Trophoblast cell (in vitro differentiated cells and primary cell): ENCODE data around the gene CCSER2.
"Not testable (repeated sequence)": the region's sequence is repeated elsewhere in the genome, so short reads cannot be mapped to it uniquely, and the experiment has no call there.

Experiments
- DNase-seq, 2 donors: peaks; one replicate each; pipeline ENCODE4 v3.0.0-alpha.2; 2016
- H2AFZ ChIP-seq: 2 replicates; pipeline ENCODE4 v1.6.1; 2013; ENCODE audit warnings: low read length, moderate library complexity, mild to moderate bottlenecking; ENCODE audit not compliant: insufficient read depth, poor library complexity
- H2AK5ac ChIP-seq: 2 replicates; pipeline ENCODE4 v1.6.1; 2013; ENCODE audit warnings: mild to moderate bottlenecking, low read length
- H2BK120ac ChIP-seq: 2 replicates; pipeline ENCODE4 v1.6.1; 2013; ENCODE audit warnings: low read length, mild to moderate bottlenecking, moderate library complexity; ENCODE audit not compliant: insufficient read depth, poor library complexity
- H2BK12ac ChIP-seq: 2 replicates; pipeline ENCODE4 v1.6.1; 2013; ENCODE audit warnings: mild to moderate bottlenecking, low read length, moderate library complexity
- H2BK5ac ChIP-seq: 2 replicates; pipeline ENCODE4 v1.6.1; 2013; ENCODE audit warnings: low read length, low read depth, moderate library complexity, mild to moderate bottlenecking; ENCODE audit not compliant: poor library complexity
- H3K14ac ChIP-seq: 2 replicates; pipeline ENCODE4 v1.6.1; 2013; ENCODE audit warnings: mild to moderate bottlenecking, low read length
- H3K18ac ChIP-seq: 2 replicates; pipeline ENCODE4 v1.6.1; 2013; ENCODE audit warnings: mild to moderate bottlenecking, low read length
- H3K23ac ChIP-seq: 2 replicates; pipeline ENCODE4 v1.6.1; 2013; ENCODE audit warnings: low read length
- H3K27ac ChIP-seq: 2 replicates; pipeline ENCODE4 v1.5.1; 2013; ENCODE audit warnings: low read depth, mild to moderate bottlenecking, inconsistent platforms, low read length, moderate library complexity
- H3K27me3 ChIP-seq: 2 replicates; pipeline ENCODE4 v1.6.1; 2013; ENCODE audit warnings: inconsistent platforms, mild to moderate bottlenecking, low read length, moderate library complexity; ENCODE audit not compliant: insufficient read depth
- H3K36me3 ChIP-seq, 2 experiments: 1 replicate in 1 of 2; 2 replicates in 1 of 2; pipeline ENCODE4 v1.6.1; 2013; ENCODE audit warnings: low read length in 2 of 2, mild to moderate bottlenecking in 2 of 2, moderate library complexity in 1 of 2; ENCODE audit not compliant: insufficient read depth in 2 of 2, control insufficient read depth in 1 of 2
- H3K4ac ChIP-seq: 2 replicates; pipeline ENCODE4 v1.6.1; 2013; ENCODE audit warnings: low read depth, mild to moderate bottlenecking, low read length, moderate library complexity
- H3K4me1 ChIP-seq, 2 experiments: 1 replicate in 1 of 2; 2 replicates in 1 of 2; pipeline ENCODE4 v1.6.1; 2013; ENCODE audit warnings: low read length in 2 of 2, mild to moderate bottlenecking in 2 of 2, moderate library complexity in 1 of 2; ENCODE audit not compliant: insufficient read depth in 2 of 2, control insufficient read depth in 1 of 2
- H3K4me2 ChIP-seq: 2 replicates; pipeline ENCODE4 v1.6.1; 2013; ENCODE audit warnings: inconsistent platforms, mild to moderate bottlenecking, low read length, moderate library complexity
- H3K4me3 ChIP-seq: 2 replicates; pipeline ENCODE4 v1.5.1; 2013; ENCODE audit warnings: mild to moderate bottlenecking, low read depth, low read length, inconsistent platforms
- H3K79me1 ChIP-seq: one replicate; pipeline ENCODE4 v1.6.1; 2013; ENCODE audit warnings: low read length
- H3K79me2 ChIP-seq: 2 replicates; pipeline ENCODE4 v1.6.1; 2013; ENCODE audit warnings: low read length, mild to moderate bottlenecking; ENCODE audit not compliant: control insufficient read depth, insufficient read depth, poor library complexity
- H3K9ac ChIP-seq: 2 replicates; pipeline ENCODE4 v1.6.1; 2013; ENCODE audit warnings: mild to moderate bottlenecking, low read length
- H3K9me3 ChIP-seq: 2 replicates; pipeline ENCODE4 v1.6.1; 2013; ENCODE audit warnings: low read depth, mild to moderate bottlenecking, control low read depth, inconsistent platforms, low read length; ENCODE audit not compliant: insufficient read depth
- H4K12ac ChIP-seq: 2 replicates; pipeline ENCODE4 v1.6.1; 2013; ENCODE audit warnings: low read depth, mild to moderate bottlenecking, low read length, moderate library complexity
- H4K8ac ChIP-seq: 2 replicates; pipeline ENCODE4 v1.6.1; 2013; ENCODE audit warnings: low read depth, mild to moderate bottlenecking, low read length, moderate library complexity
- H4K91ac ChIP-seq: one replicate; pipeline ENCODE4 v1.6.1; 2013; ENCODE audit warnings: low read depth, mild to moderate bottlenecking, low read length, moderate library complexity
- WGBS: extraction: QIAGEN DNeasy Blood & Tissue Kit; methylation state at CpG from one replicate; pipeline ENCODE4 v1.1.7; 2013; ENCODE audit warnings: missing lambda C conversion rate; ENCODE audit not compliant: insufficient read length, insufficient coverage; ENCODE audit errors: extremely low coverage; 5-methylcytosine and 5-hydroxymethylcytosine counted together

CCSER2 gene

DNA sequence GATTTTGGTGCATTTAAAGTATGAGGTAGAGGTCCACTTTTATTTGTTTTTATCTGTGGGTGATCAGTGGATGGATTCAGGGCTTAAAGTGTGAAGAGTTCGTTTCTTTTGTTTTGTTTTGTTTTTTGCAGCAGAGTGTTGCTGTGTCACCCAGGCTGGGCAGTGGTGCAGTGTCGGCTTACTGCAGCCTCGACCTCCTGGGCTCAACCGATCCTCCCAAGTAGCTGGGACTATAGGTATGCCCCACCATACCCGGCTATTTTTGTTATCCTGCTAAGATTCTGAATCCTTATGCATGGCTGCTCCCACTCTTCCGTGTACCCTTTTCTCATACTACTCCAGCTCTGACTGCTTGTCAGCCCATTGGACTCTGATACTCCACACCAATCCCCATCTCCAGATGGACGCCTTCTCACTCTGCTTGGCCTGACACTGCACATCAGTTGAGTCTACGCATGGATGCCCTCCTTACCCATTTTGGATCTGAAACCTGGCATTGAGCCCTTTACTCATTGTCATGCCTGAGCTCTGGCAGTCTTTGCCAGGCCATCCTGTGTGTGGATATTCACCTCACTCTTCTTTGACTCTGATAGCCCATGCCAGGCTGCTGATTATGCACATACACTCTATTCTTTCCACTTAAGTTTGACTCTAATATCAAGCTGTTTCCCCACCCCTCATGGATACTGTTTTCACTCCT, 119.5 kb downstream of the CCSER2 start:
- Histone ChIP-seq H2AK5ac (no peak overlapping the region), H3K4me1 (peaks cover 0 to 2% of the 10 kb centered on the region in 2 experiments), H4K12ac (no peak overlapping the region), H3K23ac (no peak overlapping the region), H3K27ac (no peak overlapping the region), H3K79me2 (no peaks in the 10 kb centered on the region), H4K8ac (no peak overlapping the region), H3K27me3 (no peaks in the 10 kb centered on the region), H3K4me2 (no peak overlapping the region), H3K18ac (no peak overlapping the region), H2BK120ac (no peak overlapping the region), H4K91ac (no peak overlapping the region), H3K14ac (no peak overlapping the region), H2AFZ (no peak overlapping the region), H3K79me1 (no peaks in the 10 kb centered on the region), H3K4ac (no peak overlapping the region), H2BK12ac (no peak overlapping the region), H2BK5ac (no peak overlapping the region), H3K9ac (no peak overlapping the region), H3K4me3 (no peak overlapping the region), H3K9me3 (peaks cover 3% of the 10 kb centered on the region), H3K36me3 (peaks cover 6 to 7% of the 10 kb centered on the region in 2 experiments)
- no peak for DNase-seq
- WGBS = no CpG with 5 or more reads among the region's 8 CpGs

DNA sequence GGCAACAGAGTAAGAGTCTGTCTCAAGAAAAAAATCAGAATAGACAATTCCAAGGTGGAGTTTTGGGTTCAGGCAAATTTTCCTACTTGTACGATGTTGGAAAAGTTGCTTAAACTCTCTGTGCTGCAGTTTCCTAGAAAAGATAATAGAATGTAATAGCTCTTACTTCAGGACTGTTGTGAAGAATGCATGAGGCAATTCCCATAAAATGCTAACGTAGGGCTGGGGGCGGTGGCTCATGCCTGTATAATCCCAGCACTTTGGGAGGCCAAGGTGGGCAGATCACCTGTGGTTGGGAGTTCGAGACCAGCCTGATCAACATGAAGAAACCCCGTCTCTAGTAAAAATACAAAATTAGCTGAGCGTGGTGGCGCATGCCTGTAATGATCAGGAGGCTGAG, 121.0 kb downstream of the CCSER2 start:
- H2BK5ac ChIP-seq, H4K12ac ChIP-seq, H3K18ac ChIP-seq, H4K8ac ChIP-seq, H3K79me2 ChIP-seq, H3K4me3 ChIP-seq, H2AK5ac ChIP-seq, H3K4ac ChIP-seq, H4K91ac ChIP-seq, H2BK12ac ChIP-seq, H3K14ac ChIP-seq, H3K4me1 ChIP-seq, H3K23ac ChIP-seq, H2AFZ ChIP-seq, H3K9ac ChIP-seq, H2BK120ac ChIP-seq, H3K4me2 ChIP-seq, H3K27me3 ChIP-seq, H3K79me1 ChIP-seq, H3K9me3 ChIP-seq, H3K27ac ChIP-seq, H3K36me3 ChIP-seq: not testable (repeated sequence)
- WGBS = no CpG with 5 or more reads among the region's 7 CpGs
- DNase-seq = peak; percentile 55 to 69

DNA sequence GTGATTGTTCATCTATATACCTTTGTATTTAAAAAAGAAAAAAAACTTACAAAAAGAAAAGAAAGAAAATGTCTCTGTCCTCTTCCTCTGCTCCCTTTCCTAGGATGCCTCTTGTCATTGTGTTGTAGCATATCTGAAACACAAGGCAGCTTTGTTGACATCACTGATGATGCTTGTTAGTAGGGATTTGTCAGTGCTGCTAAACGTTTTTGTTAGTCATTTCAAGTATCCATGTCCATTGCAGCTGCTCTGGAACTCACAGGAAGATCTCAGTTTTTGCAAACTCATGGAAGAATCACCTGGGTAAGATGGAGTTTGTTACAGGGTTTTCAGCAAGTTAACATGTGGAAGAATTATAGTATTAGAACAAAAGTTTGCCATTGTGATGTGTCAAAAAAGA, 123.6 kb downstream of the CCSER2 start:
- H2BK5ac ChIP-seq = no peak overlapping the region
- no peak overlapping the region for H3K18ac ChIP-seq
- no peak overlapping the region for H3K4ac ChIP-seq
- no peak overlapping the region for H4K8ac ChIP-seq
- no peak overlapping the region for H3K9ac ChIP-seq
- no CpG with 5 or more reads among the region's 1 CpG for WGBS
- H2AFZ ChIP-seq = no peak overlapping the region
- no peak overlapping the region for H3K23ac ChIP-seq
- no peak overlapping the region for H3K14ac ChIP-seq
- no peak overlapping the region for H2AK5ac ChIP-seq
- peaks cover 0 to 2% of the 10 kb centered on the region in 2 experiments for H3K4me1 ChIP-seq
- no peak overlapping the region for H2BK120ac ChIP-seq
- H3K4me2 ChIP-seq = no peak overlapping the region
- no peak overlapping the region for H4K12ac ChIP-seq
- no peak overlapping the region for H3K4me3 ChIP-seq
- peaks cover 6 to 7% of the 10 kb centered on the region in 2 experiments for H3K36me3 ChIP-seq
- peaks cover 2% of the 10 kb centered on the region for H3K9me3 ChIP-seq
- no peak overlapping the region for H2BK12ac ChIP-seq
- no peaks in the 10 kb centered on the region for H3K79me1 ChIP-seq
- H4K91ac ChIP-seq = no peak overlapping the region
- H3K27ac ChIP-seq = no peak overlapping the region
- no peak for DNase-seq
- H3K79me2 ChIP-seq = no peaks in the 10 kb centered on the region
- H3K27me3 ChIP-seq = no peaks in the 10 kb centered on the region

DNA sequence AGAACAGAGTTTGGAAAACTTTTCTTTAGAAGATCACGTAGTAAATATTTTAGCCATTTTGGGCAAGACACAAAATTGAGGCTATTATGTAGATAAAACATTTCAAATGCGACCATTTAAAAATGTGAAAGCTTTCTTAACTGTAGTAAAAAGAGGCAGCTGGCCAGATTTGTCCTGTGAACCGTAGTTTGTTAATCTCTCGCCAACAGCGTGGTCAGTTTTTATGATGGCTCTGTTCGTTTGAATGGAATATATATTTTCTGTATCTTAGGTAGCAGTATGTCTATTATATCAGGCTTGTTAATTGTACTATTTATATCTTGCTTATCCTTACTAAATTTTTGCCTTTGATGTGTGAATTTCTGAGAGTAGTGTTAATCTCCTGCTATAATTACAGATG, 124.9 kb downstream of the CCSER2 start:
- no peak overlapping the region for H3K4me3 ChIP-seq
- H2BK120ac ChIP-seq = no peak overlapping the region
- no peak overlapping the region for H3K4ac ChIP-seq
- no peak overlapping the region for H4K91ac ChIP-seq
- no peak for DNase-seq
- H2AK5ac ChIP-seq = no peak overlapping the region
- peaks cover 0 to 2% of the 10 kb centered on the region in 2 experiments for H3K4me1 ChIP-seq
- no peaks in the 10 kb centered on the region for H3K79me2 ChIP-seq
- H3K9me3 ChIP-seq = no peaks in the 10 kb centered on the region
- no peak overlapping the region for H2BK5ac ChIP-seq
- H4K8ac ChIP-seq = no peak overlapping the region
- H3K9ac ChIP-seq = no peak overlapping the region
- H3K18ac ChIP-seq = no peak overlapping the region
- no peak overlapping the region for H3K4me2 ChIP-seq
- no CpG with 5 or more reads among the region's 6 CpGs for WGBS
- H3K23ac ChIP-seq = no peak overlapping the region
- H4K12ac ChIP-seq = no peak overlapping the region
- H3K27ac ChIP-seq = no peak overlapping the region
- no peaks in the 10 kb centered on the region for H3K27me3 ChIP-seq
- no peaks in the 10 kb centered on the region for H3K79me1 ChIP-seq
- H2BK12ac ChIP-seq = no peak overlapping the region
- H3K14ac ChIP-seq = no peak overlapping the region
- H3K36me3 ChIP-seq = peaks cover 0 to 5% of the 10 kb centered on the region in 2 experiments
- H2AFZ ChIP-seq = no peak overlapping the region
